ENCODE measurements around the gene ATP8B2.

- TF ChIP-seq CTCF (IDR thresholded peaks at IDR 0.05) (no peak), RELA (CRISPR knock-in tag; IDR thresholded peaks at IDR 0.05; ENCODE audit: borderline replicate concordance) (no peak), USF2 (CRISPR knock-in tag; IDR thresholded peaks at IDR 0.05) (no peak), TCF7 (CRISPR knock-in tag; IDR thresholded peaks at IDR 0.05; ENCODE audit: low read depth) (no peak), IRF1 (CRISPR knock-in tag; IDR thresholded peaks at IDR 0.05) (no peak), ETV6 (CRISPR knock-in tag; IDR thresholded peaks at IDR 0.05) (no peak), SP1 (CRISPR knock-in tag; conservative IDR thresholded peaks at IDR 0.05) (no peak), ESRRA (CRISPR knock-in tag; IDR thresholded peaks at IDR 0.05; ENCODE audit: borderline replicate concordance) (no peak), CBFB (CRISPR knock-in tag; IDR thresholded peaks at IDR 0.05; ENCODE audit: low read depth) (no peak), ATF6 (CRISPR knock-in tag; IDR thresholded peaks at IDR 0.05) (no peak)
Measured at GRCh38 chr1:154371436-154371835, 46.1 kb downstream of the ATP8B2 start.

All from WTC11 (cell line).